Hindlimb muscle (tissue), 1 donor: ENCODE results near the gene USP37. TPM values are rescaled to one million over a fixed set of nuclear protein-coding genes. Genes with fewer than 3 reads are reported as not detected.

Experiments used
- DNase-seq: peaks from one replicate; pipeline ENCODE4 v3.0.0-alpha.2; 2013
- polyA plus RNA-seq: library from polyadenylated mRNA; unstranded; fragments of 120-200 nt; gene quantifications from one replicate; pipeline ENCODE4 v1.2.1, GENCODE V29; 2013; ENCODE audit not compliant: insufficient read length

Gene USP37, protein sequence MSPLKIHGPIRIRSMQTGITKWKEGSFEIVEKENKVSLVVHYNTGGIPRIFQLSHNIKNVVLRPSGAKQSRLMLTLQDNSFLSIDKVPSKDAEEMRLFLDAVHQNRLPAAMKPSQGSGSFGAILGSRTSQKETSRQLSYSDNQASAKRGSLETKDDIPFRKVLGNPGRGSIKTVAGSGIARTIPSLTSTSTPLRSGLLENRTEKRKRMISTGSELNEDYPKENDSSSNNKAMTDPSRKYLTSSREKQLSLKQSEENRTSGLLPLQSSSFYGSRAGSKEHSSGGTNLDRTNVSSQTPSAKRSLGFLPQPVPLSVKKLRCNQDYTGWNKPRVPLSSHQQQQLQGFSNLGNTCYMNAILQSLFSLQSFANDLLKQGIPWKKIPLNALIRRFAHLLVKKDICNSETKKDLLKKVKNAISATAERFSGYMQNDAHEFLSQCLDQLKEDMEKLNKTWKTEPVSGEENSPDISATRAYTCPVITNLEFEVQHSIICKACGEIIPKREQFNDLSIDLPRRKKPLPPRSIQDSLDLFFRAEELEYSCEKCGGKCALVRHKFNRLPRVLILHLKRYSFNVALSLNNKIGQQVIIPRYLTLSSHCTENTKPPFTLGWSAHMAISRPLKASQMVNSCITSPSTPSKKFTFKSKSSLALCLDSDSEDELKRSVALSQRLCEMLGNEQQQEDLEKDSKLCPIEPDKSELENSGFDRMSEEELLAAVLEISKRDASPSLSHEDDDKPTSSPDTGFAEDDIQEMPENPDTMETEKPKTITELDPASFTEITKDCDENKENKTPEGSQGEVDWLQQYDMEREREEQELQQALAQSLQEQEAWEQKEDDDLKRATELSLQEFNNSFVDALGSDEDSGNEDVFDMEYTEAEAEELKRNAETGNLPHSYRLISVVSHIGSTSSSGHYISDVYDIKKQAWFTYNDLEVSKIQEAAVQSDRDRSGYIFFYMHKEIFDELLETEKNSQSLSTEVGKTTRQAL
- 10.1 TPM for polyA plus RNA-seq

DNA sequence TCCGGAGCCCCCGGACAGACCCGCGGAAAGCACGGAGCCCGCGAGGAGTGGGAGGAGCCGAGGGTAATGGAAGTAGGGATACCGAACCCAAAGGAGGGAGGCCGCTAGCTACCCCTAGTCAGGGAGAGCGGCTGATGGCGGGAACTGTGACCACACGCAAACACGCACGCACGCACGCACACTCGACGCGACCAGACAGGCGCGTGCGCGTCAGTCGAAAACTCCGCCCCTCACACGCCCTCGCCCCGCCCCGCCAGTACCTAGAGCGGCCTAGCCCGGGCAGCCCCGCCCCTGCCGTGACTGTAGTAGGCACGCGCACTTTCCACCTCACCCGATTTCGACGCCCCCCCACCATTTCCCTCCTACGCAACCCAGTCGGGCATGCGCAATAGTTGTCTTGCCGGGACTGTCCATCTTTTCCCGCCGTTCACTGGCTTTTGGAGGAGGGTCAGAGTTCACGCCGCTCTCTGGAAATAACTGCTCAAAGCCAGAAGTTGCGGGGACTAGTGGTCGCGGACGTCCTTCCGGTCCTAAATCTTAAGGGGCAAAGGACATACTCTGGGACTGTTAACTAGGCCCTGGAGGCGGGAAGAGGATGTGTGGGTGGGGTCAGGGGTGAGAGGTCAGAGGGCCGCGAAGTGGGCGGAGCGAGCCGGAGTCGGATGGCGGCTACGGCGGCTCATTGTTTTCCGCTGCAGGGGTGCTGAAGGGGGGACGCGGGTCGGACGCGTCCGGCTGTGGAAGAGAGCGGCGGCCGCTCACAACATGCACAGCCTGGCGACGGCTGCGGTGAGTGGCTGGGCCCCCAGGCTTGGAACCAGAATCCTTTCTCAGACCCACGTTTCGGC lies at the start of gene USP37, which contains the start of gene CNOT9:
Gene USP37, minus strand, starts transcription at position 162 of the 848 bp plus-strand sequence. CDS start 9,698 bp downstream, outside the sequence.
Gene CNOT9, plus strand, starts transcription at position 650 of the 848 bp plus-strand sequence. Its CDS starts 116 bp downstream, at position 766.
- peak; percentile 98 for DNase-seq

- no peak for DNase-seq
Measured at GRCh38 chr2:218615868-218616315, 47.7 kb upstream of the USP37 start.

- peak; percentile 74 for DNase-seq
Measured at GRCh38 chr2:218607436-218608115, 39.4 kb upstream of the USP37 start, which contains the start of gene PLCD4. Gene PLCD4, plus strand, starts transcription at chr2:218607899. Its CDS starts 7,841 bp downstream, at chr2:218615740.

DNA sequence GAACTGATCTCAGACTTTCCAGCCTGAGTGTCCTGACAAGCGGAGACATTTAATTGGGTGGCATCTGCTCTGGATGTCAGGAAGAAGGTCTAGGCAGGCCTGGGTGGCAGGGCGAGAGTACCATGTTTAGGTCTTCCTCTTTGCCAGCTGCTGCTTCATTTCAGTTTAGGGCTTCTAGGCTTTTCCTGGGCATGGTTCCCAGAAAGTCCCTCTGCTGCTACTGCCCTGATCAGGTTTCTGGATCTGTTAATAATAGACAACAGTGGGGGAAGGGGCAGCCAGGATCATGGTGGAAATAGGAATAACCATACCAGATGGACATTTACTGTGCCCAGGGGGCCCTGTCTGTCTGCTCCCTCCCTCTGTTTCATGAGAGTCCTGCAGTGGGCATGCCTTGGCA lies 37.3 kb upstream of the USP37 start:
- peak; percentile 75 for DNase-seq

GRCh38 chr2:218585541-218585940 lies 17.4 kb upstream of the USP37 start:
- DNase-seq, result no peak

DNA sequence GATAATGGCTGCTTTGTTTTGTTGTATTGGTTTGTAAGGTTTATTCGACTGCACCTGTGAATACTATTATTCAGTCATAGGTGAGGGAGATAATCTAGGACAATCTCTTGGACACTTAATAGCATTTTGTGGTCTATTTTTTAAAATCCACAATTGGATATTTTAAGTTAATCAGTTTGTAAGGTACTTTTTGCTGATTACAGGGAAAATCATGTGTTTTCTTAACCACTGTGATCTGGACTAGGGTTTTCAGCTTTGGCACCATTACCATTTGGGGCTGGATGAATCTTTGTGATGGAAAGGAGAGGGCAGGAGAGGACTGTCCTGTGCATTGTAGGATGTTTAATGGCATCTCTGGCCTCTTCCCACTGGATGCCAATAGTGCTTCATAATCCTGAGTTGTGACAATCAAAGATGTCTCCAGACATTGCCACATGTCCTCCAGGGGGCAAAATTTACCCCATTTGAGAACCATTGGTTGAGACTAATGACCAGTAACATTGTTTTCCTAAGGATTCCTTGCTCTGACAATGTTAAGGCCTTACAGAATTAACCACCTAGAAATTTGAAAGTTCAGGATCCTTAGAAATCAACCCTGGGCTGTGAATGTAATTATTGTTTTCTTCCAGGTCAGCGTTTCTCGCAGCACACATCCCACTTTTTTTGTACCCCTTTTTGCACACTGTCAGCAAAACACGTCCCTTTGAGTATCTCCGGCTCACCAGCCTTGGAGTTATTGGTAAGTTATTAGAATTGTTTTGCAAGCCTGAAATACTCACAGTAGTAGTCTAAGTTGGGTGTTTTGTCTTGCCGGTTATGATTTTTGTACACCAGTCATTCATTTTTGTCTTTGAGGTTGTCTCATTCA lies 16.1 kb upstream of the USP37 start:
- no peak for DNase-seq

DNA sequence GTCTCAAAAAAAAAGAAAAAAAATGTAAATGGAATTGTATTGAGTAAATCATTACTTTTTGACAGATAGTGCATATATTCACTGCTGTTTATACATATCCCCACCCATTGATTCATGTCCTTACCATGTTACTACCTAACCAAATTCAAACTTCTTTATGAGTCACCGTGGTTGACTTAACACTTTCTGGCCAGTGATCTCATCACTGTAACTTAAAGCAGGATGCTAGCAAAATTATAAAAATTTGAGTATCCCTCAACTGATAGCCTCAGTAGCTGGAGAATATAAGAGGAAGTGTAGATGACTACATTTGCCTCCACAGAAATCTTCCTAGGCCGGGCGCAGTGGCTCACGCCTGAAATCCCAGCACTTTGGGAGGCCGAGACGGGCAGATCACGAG lies 13.9 kb upstream of the USP37 start:
- DNase-seq, result no peak

DNA sequence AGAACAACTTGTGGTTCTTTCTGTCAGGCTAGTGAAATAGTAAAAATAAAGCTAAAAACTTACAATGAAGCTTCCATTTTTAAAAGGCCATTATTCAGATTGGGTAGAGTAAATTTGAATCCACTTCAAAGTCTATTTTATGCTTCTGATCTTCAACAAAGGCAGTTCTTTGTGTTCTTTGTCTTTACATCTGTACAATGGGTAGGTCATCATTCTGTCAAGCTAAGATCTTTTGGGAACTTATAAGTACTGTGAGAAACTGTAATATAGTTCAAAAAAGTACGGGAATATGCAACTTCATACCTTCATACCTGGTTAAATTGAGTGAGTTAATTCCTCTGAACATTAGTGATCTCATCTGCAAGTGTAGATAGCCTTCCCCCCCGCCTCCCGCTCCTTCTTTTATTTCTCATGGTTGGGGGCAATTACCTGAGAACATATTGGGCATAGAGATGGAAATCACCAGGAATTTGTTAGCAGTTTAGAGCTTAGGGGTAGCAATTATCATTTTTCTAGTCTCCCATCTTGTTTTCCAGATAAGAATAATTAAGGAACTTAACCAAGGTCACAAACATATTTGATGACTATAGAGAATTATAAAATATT lies 10.2 kb upstream of the USP37 start:
- no peak for DNase-seq

GRCh38 chr2:218577482-218578220 lies 9.5 kb upstream of the USP37 start:
- DNase-seq, result no peak

GRCh38 chr2:218576854-218577253 lies 8.7 kb upstream of the USP37 start:
- DNase-seq, result no peak

GRCh38 chr2:218570850-218571249 lies 2.7 kb upstream of the USP37 start:
- DNase-seq, result no peak

DNA sequence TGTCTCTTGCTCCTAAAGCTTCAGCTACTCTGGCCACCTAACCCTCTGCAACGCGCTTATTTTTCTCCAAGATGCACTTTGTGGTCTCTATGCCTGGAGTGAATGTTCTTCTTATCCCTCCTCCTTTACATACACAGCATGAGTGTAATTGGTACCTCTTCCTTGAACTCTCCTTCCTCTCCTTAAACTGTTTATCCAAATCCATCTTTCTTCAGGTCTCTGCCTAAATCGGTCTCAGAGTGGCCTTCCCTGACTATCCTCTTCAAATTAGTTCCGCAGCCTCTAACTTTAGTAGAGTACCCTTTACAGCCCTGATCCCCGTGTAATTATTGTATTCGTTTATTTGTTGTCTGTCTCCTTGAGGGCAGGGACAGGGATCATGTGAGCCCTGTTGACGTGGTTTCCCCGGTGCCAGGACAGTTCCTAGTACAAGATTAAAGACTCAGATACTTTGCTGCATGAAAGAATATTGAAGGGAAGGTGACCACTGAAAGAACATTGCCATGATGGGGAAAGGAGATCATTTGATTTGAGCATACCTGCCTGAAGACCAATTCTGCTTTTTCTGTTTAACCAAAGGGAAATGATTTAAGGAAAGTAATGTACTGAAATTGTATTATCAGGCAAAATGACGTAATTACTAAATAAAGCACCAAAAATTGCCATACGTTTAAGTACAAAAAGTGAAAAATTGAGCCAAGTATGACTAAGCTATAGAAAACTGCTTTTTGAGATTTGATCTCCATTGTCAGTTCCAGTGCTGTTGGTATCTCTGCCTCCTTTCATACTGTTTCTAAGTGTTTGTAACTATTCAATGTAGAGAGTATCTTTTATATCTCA lies 1.7 kb upstream of the USP37 start:
- DNase-seq, result peak; percentile 25

DNA sequence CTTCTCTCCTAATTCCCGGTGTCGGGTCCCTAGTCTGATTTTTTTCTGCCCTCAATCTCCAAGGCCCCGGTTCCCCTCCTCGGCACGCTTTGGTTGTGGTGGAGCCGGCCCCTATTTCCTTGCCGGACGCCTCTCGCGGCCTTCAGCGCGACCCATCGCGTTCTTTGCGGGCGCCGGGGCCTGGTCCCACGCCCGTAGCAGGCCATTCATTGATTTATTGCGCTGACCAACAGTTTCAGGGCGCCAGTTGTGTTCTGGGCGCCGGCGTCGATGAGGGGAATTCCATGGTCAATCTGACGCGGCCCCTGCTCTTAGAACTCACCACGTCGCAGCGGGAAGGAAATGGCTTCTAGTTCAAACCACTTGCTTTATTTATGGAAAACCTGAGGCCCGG lies 884 bp upstream of the USP37 start:
- peak; percentile 64 for DNase-seq

DNA sequence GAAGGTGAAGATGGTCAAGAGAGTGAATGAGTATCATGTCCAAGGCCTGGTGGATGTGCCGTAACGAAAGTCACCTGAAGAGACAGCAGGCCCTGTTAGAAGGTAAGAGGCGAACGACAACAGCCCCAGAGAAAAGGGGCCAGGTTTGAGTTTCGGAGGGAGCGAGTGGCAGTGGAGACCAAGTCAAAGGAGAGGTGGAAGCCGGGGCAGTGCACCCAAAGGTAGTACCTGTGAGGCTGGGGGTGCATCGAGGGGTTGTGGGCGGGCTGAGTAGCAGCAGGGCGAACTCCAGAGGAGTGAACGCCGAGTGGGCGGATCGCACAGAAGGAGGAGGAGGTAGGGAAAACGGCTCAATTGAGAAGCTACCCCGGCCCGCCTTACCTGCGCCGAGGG lies 358 bp downstream of the USP37 start:
- no peak for DNase-seq

- no peak for DNase-seq
Measured at GRCh38 chr2:218566296-218566695, 1.9 kb downstream of the USP37 start.

DNA sequence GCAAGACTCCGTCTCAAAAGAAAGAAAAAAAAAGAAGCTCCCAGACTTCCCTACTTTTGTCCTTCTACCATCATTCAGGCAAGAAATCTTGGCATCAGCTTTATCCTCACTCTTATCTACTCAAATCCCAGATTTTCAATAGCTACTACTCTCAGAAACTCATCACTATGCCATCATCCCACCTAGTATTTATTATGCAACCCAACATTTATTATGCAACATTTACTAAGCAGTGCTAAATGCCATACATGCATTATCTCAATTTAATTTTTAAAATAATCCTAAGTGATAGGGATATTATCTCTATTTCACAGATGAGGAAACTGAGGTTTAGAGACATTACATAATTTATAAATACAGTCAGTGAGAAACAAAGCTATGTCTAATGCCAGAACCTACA lies 4.1 kb downstream of the USP37 start:
- DNase-seq, result no peak

DNA sequence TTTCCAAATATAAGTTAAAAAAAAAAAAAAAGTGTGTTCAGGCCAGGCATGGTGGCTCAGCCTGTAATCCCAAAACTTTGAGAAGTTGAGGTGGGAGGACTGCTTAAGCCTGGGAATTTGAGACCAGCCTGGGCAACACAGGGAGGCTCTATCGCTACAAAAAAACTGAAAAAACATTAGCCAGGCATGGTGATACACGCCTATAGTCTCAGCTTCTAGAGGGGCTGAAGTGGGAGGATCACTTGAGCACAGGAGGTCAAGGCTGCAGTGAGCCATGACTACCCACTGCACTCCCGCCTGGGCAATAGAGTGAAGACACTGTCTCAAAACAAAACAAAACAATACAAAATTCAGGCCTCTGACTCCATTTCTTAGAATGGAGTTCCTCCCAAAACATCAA lies 9.2 kb downstream of the USP37 start:
- DNase-seq, result no peak

- no peak for DNase-seq
Measured at GRCh38 chr2:218557941-218558340, 10.2 kb downstream of the USP37 start.
